Activated naive CD4-positive, alpha-beta T cell treated with anti-CD3 and anti-CD28 coated beads, Interleukin-2, amount 50 U/mL, for 72 hours (primary cell): Measurements from ENCODE around the gene ORM1. TPM values are rescaled to one million over a fixed set of nuclear protein-coding genes. Genes with fewer than 3 reads are reported as not detected.
"Not testable (repeated sequence)": the region's sequence is repeated elsewhere in the genome, so short reads cannot be mapped to it uniquely, and the experiment has no call there.

Experiments used
- ATAC-seq, 2 donors: fragments of 150-1000 bp; cut with Tn5 transposase; 2 replicates each; pipeline ENCODE4 v1.10.0; 2021; ENCODE audit warnings: mild to moderate bottlenecking in 2 of 2, moderate library complexity in 2 of 2
- DNase-seq, 2 donors: peaks; one replicate each; pipeline ENCODE4 v3.0.0; 2021 to 2022; ENCODE audit warnings: low spot score in 2 of 2
- H3K27ac Mint-ChIP-seq, 2 donors: one replicate each; pipeline ENCODE4 v1.8.0; 2022; ENCODE audit warnings: mild to moderate bottlenecking in 2 of 2, mixed read lengths in 2 of 2
- H3K36me3 Mint-ChIP-seq, 2 donors: one replicate each; pipeline ENCODE4 v1.8.0; 2022; ENCODE audit warnings: mixed read lengths in 2 of 2
- H3K9me3 Mint-ChIP-seq, 2 donors: one replicate each; pipeline ENCODE4 v1.8.0; 2022; ENCODE audit warnings: mixed read lengths in 2 of 2
- total RNA-seq, 2 donors: library from RNA; stranded (reverse); gene quantifications; one replicate each; pipeline ENCODE4 v1.2.3, GENCODE V29; 2022

ORM1 gene
- total RNA-seq, 2 donors from 2014 or later: not detected

- DNase-seq: no peak
- Mint-ChIP-seq H3K36me3 (no peaks in the 10 kb centered on the region), H3K9me3 (no peaks in the 10 kb centered on the region), H3K27ac (no peak overlapping the region)
- peak in 1 of 2 donors; percentile 1 for ATAC-seq
These were observed 4.9 kb downstream of the ORM1 start for GRCh38 chr9:114327749-114328148.

GRCh38 chr9:114328357-114328820 lies 5.5 kb downstream of the ORM1 start:
- not testable (repeated sequence) for H3K36me3 Mint-ChIP-seq, H3K9me3 Mint-ChIP-seq, ATAC-seq, DNase-seq, H3K27ac Mint-ChIP-seq

DNA sequence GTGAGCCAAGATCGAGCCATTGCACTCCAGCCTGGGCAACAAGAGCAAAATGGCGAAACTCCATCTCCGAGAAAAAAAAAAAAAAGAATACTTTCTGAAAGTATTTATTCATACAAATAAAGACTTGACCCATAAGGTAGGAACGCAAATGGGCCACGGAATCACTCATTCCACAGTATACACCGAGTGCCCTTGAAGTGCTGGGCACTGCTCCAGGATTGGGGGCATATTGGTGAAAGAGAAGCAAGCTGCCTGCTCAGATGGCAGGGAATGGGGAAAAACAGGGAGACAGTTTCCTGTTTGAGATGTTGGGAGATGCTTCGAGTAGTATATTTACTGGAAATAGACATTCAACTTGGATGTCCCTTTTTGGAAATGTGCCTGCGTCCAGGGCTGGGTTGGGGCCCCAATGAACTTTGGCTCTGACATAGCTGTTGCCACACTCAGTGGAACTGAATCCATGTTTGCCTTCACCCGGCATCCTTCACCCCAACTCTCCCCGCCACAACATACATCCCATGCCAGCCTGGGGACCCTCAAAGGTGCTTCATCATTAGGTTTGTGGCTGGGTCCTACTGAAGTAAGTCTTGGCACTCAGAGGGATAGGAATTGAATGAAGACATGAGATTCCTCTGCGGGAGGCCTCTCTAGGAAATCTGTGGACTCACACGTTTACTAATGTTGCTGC lies 6.2 kb downstream of the ORM1 start:
- not testable (repeated sequence) for H3K9me3 Mint-ChIP-seq, H3K36me3 Mint-ChIP-seq, ATAC-seq, DNase-seq, H3K27ac Mint-ChIP-seq

- H3K27ac Mint-ChIP-seq: peak within 1 kb of the TSS in 1 of 2 donors; percentile 70
- H3K36me3 Mint-ChIP-seq, H3K9me3 Mint-ChIP-seq, DNase-seq, ATAC-seq: not testable (repeated sequence)
These were observed 6.7 kb downstream of the ORM1 start, which contains the start of gene ORM2 for GRCh38 chr9:114329625-114330022. Gene ORM2, plus strand, starts transcription at chr9:114329869. Its CDS starts 36 bp downstream, at chr9:114329905.

- no peak for ATAC-seq
- Mint-ChIP-seq H3K27ac (peak overlapping the region in 1 of 2 donors; percentile 70), H3K9me3 (peaks cover 0 to 5% of the 10 kb centered on the region in 2 donors), H3K36me3 (peaks cover 9 to 10% of the 10 kb centered on the region in 2 donors)
- DNase-seq: no peak
These were observed 7.7 kb downstream of the ORM1 start for GRCh38 chr9:114330636-114331035.

- not testable (repeated sequence) for DNase-seq, H3K9me3 Mint-ChIP-seq
- ATAC-seq: peak in 1 of 2 donors; percentile 9
- Mint-ChIP-seq H3K36me3 (peaks cover 9 to 10% of the 10 kb centered on the region in 2 donors), H3K27ac (peak overlapping the region; percentile 22 to 70)
These were observed 8.6 kb downstream of the ORM1 start for GRCh38 chr9:114331229-114332195.

DNA sequence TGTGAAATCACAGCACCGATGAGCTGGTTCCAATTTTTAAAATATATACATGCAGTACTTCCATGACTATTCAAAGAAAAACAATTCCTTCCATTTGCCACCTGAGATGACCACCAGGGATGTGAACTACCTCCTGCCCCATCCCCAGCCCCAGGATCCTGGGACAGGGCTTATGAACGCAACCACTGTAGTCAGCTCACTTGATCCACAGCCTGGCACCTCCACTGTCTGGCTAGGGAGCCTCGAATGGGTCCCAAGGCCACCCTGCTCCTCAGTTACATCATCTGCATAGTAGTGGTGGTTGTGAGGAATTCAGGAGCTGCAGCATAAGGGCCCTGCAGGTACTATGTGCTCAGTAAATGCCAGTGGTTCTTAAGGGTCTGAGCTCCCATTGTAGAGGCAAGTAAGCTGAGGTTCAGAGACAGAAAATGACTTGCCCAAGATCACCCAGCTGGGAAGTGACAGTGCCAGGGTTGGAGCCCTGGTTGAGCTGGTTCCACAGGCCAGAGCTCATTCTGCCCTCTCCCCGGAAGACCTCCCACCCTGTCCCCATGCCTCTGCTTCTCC lies 9.7 kb downstream of the ORM1 start:
- peak in 1 of 2 donors; percentile 12 for ATAC-seq

DNA sequence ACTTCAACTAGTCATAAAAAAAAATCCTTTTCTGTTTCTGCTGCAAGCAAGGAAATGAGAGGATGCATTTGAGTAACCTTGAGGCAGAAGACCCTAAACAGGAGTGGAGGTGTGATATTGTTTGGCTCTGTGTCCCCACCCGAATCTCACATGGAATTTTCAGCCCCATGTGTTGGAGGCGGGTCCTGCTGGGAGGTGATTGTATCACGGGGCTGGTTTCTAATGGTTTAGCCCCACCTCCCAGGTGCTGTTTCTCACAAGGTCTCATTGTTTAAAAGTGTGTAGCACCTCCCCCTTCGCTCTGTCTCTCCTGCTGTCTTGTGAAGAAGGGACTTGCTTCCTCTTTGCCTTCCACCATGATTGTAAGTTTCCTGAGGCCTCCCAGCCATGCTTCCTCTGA lies 10.8 kb downstream of the ORM1 start:
- Mint-ChIP-seq H3K36me3 (peaks cover 9 to 24% of the 10 kb centered on the region in 2 donors), H3K27ac (peak overlapping the region in 1 of 2 donors; percentile 77)
- H3K9me3 Mint-ChIP-seq, DNase-seq, ATAC-seq: not testable (repeated sequence)

More for the DNA sequence above, 9.7 kb downstream of the ORM1 start:
- Mint-ChIP-seq H3K36me3 (peaks cover 9 to 18% of the 10 kb centered on the region in 2 donors), H3K27ac (peak overlapping the region; percentile 59 to 70)
- DNase-seq, H3K9me3 Mint-ChIP-seq: not testable (repeated sequence)

DNA sequence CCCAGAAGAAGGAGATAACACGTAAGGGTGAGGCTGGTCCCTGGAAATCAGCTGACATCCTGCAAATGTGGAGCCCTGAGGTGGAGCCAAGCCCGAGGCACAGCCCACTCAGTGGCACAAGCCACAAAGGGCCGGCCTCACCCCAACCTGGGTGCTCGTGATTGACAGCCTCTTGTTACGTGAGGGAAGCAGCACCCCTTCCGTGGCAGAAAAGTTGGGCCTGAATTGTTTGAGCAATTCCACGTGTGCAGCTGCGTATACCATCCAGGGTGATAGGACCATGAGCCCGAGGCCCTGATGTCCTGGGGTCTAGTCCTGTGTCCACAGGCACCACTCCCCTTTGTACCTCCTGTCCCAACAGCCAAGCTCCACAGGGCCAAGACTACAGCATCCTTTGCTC lies 11.6 kb downstream of the ORM1 start:
- H3K27ac Mint-ChIP-seq: peak overlapping the region; percentile 77 to 96
- ATAC-seq: no peak
- H3K9me3 Mint-ChIP-seq: peaks cover 0 to 5% of the 10 kb centered on the region in 2 donors
- H3K36me3 Mint-ChIP-seq: peaks cover 17 to 24% of the 10 kb centered on the region in 2 donors
- DNase-seq: no peak

GRCh38 chr9:114335745-114336144 lies 12.8 kb downstream of the ORM1 start:
- Mint-ChIP-seq H3K27ac (peak overlapping the region in 1 of 2 donors; percentile 73), H3K36me3 (peaks cover 19 to 24% of the 10 kb centered on the region in 2 donors), H3K9me3 (peaks cover 0 to 5% of the 10 kb centered on the region in 2 donors)
- DNase-seq (no peak), ATAC-seq (no peak)

DNA sequence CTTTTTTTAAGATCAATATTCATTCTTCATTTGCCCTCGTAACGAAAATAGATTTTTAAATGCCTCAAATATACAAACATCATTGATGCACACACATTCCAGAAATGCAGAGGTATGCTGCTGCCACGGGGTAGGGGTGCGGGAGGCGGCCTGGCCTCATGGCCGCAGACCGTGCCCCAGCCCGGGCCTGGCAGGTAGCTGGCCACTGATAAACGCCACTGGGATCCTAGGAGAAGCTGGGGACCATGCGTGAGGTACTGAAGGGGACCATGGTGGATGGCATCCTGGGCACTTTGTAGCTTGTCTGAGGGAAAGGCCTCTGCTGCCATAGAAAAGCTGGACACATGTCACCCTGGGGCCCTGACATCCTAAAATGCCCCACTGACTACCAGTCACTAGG lies 13.3 kb downstream of the ORM1 start:
- Mint-ChIP-seq H3K36me3 (peaks cover 21 to 24% of the 10 kb centered on the region in 2 donors), H3K27ac (peak overlapping the region in 1 of 2 donors; percentile 73), H3K9me3 (peaks cover 0 to 5% of the 10 kb centered on the region in 2 donors)
- DNase-seq (no peak), ATAC-seq (no peak)

- no peak for DNase-seq
- Mint-ChIP-seq H3K27ac (peak overlapping the region; percentile 65 to 73), H3K36me3 (peaks cover 24 to 28% of the 10 kb centered on the region in 2 donors), H3K9me3 (peaks cover 0 to 5% of the 10 kb centered on the region in 2 donors)
- no peak for ATAC-seq
These were observed 13.9 kb downstream of the ORM1 start for GRCh38 chr9:114336699-114337395.

DNA sequence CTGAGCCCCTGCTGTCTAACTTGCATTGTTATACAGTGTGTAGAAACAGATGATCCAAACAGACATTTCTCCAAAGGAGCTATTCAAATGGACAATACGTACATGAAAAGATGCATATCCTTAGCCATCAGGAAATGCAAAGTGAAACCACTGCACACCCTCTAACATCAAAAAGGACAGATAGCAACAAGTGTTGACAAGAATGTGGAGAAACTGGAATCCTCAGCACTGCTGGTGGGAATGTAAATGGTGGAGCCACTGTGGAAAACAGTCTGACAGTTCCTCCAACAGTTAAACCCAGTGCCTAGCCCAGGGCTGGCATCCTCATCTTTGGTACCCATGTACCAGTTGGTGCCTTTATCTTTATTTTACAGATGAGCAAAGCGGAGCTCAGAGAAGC lies 15.3 kb downstream of the ORM1 start:
- Mint-ChIP-seq H3K27ac (peak overlapping the region; percentile 55 to 83), H3K36me3 (peaks cover 28 to 29% of the 10 kb centered on the region in 2 donors), H3K9me3 (peaks cover 0 to 5% of the 10 kb centered on the region in 2 donors)
- DNase-seq (no peak), ATAC-seq (no peak)

- Mint-ChIP-seq H3K27ac (peak overlapping the region in 1 of 2 donors; percentile 83), H3K9me3 (peaks cover 0 to 5% of the 10 kb centered on the region in 2 donors), H3K36me3 (peaks cover 35 to 38% of the 10 kb centered on the region in 2 donors)
- peak; percentile 58 to 64 for ATAC-seq
- peak in 1 of 2 donors; percentile 62 for DNase-seq
These were observed 16.4 kb downstream of the ORM1 start for GRCh38 chr9:114339130-114339908.

- no peak for ATAC-seq
- peaks cover 26 to 39% of the 10 kb centered on the region in 2 donors for H3K36me3 Mint-ChIP-seq
- no peaks in the 10 kb centered on the region for H3K9me3 Mint-ChIP-seq
- DNase-seq: no peak
- peak overlapping the region; percentile 46 to 83 for H3K27ac Mint-ChIP-seq
These were observed 18.4 kb downstream of the ORM1 start for GRCh38 chr9:114341152-114341830.
